Thyroid gland (tissue), 4 donors: ENCODE data around the gene DAGLA.

Experiments
- POLR2A ChIP-seq, 2 donors: fragments of 450-650 bp; IDR thresholded peaks; one replicate each; pipeline ENCODE4 v1.6.1; 2017; ENCODE audit warnings: antibody characterized with exemption in 2 of 2, mild to moderate bottlenecking in 2 of 2, moderate library complexity in 1 of 2
- TF ChIP-seq, protein P1 (sequence below), 6 experiments: fragments of 200-600 bp in 3 of 6; fragments of 450-650 bp in 3 of 6; sonication (generic) in 3 of 6; IDR thresholded peaks; one replicate each; pipeline ENCODE4 v1.5.1; 2016 to 2019; ENCODE audit warnings: antibody characterized with exemption in 6 of 6, mild to moderate bottlenecking in 2 of 6, inconsistent platforms in 1 of 6, moderate library complexity in 1 of 6

- TF ChIP-seq, protein P1, sequence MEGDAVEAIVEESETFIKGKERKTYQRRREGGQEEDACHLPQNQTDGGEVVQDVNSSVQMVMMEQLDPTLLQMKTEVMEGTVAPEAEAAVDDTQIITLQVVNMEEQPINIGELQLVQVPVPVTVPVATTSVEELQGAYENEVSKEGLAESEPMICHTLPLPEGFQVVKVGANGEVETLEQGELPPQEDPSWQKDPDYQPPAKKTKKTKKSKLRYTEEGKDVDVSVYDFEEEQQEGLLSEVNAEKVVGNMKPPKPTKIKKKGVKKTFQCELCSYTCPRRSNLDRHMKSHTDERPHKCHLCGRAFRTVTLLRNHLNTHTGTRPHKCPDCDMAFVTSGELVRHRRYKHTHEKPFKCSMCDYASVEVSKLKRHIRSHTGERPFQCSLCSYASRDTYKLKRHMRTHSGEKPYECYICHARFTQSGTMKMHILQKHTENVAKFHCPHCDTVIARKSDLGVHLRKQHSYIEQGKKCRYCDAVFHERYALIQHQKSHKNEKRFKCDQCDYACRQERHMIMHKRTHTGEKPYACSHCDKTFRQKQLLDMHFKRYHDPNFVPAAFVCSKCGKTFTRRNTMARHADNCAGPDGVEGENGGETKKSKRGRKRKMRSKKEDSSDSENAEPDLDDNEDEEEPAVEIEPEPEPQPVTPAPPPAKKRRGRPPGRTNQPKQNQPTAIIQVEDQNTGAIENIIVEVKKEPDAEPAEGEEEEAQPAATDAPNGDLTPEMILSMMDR (IDR thresholded peaks at IDR 0.05), result no peak
- no peak for TF ChIP-seq POLR2A (IDR thresholded peaks at IDR 0.05)
Measured at GRCh38 chr11:61715867-61716266, 35.7 kb downstream of the DAGLA start.
